HG02588 (cell line): Measurements from ENCODE around the gene THAP11.
"Not testable (repeated sequence)": the region's sequence is repeated elsewhere in the genome, so short reads cannot be mapped to it uniquely, and the experiment has no call there.

ENCODE experiments used
- ATAC-seq: cut with Tn5 transposase; IDR thresholded peaks from one replicate; pipeline ENCODE4 v1.9.1; 2021; ENCODE audit warnings: mild to moderate bottlenecking, moderate library complexity; ENCODE audit not compliant: unreplicated experiment

THAP11 gene

GRCh38 chr16:67834242-67834614 lies 7.9 kb upstream of the THAP11 start:
- ATAC-seq: no peak

- not testable (repeated sequence) for ATAC-seq
Observed at GRCh38 chr16:67837190-67837589, 4.9 kb upstream of the THAP11 start.

- ATAC-seq: no peak
Observed at GRCh38 chr16:67837811-67838210, 4.3 kb upstream of the THAP11 start.

GRCh38 chr16:67841198-67841815 lies 813 bp upstream of the THAP11 start:
- ATAC-seq: no peak

- ATAC-seq: peak; percentile 8
Observed at GRCh38 chr16:67842509-67843342, 606 bp downstream of the THAP11 start.

GRCh38 chr16:67843343-67843765 lies 1.2 kb downstream of the THAP11 start:
- ATAC-seq: no peak

DNA sequence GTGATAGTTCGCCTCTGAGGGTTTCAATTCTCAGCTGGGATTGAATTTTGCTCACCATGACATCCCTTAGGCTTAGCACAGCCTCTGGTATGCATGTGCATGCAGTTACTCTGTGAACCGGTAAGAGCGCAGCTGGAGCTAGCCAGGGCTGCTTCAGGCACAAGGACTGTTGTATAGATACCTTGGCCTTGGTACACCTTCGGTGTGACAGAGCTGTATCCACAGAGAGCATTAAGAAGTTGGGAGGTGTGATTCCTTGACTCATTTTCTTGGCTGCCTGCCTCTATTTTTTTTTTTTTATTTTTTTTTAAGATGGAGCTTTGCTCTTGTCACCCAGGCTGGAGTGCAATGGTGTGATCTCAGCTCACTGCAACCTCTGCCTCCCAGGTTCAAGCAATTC lies 2.4 kb downstream of the THAP11 start:
- no peak for ATAC-seq

DNA sequence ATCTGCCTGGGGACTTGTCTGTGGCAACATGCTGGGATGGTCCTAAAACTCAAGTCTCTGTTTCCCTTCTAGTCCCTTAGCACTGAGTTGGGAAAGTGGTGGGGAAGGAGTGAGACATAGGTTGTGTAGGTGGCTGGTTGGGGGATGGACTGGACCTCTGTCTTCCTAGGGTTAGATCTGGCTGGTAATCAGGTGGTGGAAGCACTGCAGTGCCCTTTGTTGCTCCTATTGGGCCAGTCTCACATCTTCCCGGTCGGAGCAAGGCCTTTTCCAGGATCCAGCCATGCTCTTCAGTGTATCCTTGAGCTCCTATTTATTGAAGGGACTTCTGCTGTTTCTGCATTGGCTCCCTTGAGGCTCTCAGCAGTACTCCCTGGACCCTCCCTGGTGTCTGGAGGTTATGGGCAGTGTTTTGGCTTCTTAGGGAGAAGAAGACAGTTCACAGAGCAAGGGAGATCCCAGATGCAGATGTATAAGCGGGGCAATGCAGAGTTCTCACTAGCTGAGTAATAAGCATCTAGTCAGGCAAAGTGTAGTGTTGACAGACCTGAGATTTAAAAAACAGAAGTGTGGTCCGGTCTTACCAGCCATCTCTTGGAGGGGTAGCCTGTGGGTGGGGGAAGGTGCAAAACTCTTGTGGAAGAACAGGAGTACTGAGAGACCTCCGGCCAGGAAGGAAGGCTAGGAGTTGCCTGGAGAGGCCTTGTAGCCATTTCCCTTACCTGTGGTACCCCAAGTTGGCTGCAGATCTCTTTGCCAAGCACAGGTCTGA lies 3.4 kb downstream of the THAP11 start:
- no peak for ATAC-seq

DNA sequence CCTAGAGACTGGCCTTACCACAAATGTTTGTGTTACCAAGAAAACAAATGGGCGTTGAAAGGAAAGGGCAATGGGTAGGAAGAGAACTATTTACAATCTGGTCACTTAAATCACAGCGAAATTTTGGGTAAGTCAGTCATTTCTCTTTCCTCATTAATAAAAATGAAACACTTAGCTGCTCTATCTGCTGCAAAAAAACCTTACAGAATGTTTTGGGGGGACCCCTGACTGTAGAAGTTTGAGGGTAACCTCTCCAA lies 3.9 kb downstream of the THAP11 start:
- ATAC-seq: no peak

GRCh38 chr16:67846320-67847063 lies 4.4 kb downstream of the THAP11 start, which contains the start of gene NUTF2:
Gene NUTF2 (plus strand): TSS chr16:67846933. CDS start chr16:67865131, 18,198 bp downstream.
- ATAC-seq: peak; percentile 56

GRCh38 chr16:67847064-67847861 lies 5.1 kb downstream of the THAP11 start, which contains the start of gene CENPT:
Gene CENPT (minus strand): TSS chr16:67847693. CDS start chr16:67833859, 13,834 bp downstream.
- ATAC-seq: peak; percentile 37

- no peak for ATAC-seq
Observed at GRCh38 chr16:67848118-67848517, 6.0 kb downstream of the THAP11 start.

- ATAC-seq: no peak
Observed at GRCh38 chr16:67853670-67854069, 11.6 kb downstream of the THAP11 start.

GRCh38 chr16:67855789-67856188 lies 13.7 kb downstream of the THAP11 start:
- ATAC-seq: no peak

DNA sequence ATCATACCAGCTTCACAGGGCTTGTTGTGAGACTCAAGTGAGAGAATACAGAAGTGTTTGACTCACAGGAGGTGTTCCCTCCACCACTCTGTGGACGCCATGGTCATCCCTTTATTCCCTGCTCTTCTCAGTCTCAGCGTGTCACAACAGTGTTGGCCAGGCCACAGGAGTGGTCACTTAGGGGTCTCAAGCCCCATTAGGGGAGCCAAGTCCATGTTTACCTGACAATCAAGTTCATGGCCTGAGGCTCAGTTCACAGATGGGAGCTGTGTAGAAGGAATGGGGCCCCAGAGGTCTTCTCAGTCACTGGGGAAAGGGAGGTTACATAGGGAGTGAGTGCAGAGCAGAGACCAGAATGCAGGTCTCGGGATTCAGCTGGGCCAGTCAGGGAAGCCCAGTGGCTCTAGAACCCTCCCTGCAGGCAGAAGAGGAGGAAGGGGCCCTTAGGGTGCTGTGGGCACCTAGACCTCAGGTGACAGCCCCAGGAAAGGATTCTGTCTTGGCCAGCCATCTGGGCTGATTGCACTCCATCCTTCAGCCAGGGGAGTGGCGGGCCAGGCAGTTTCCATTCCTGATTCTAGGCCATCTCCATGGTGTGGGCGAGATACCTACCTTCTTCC lies 14.9 kb downstream of the THAP11 start:
- ATAC-seq: no peak

GRCh38 chr16:67857547-67858233 lies 15.6 kb downstream of the THAP11 start:
- ATAC-seq: no peak

- no peak for ATAC-seq
Observed at GRCh38 chr16:67858500-67858899, 16.4 kb downstream of the THAP11 start.

DNA sequence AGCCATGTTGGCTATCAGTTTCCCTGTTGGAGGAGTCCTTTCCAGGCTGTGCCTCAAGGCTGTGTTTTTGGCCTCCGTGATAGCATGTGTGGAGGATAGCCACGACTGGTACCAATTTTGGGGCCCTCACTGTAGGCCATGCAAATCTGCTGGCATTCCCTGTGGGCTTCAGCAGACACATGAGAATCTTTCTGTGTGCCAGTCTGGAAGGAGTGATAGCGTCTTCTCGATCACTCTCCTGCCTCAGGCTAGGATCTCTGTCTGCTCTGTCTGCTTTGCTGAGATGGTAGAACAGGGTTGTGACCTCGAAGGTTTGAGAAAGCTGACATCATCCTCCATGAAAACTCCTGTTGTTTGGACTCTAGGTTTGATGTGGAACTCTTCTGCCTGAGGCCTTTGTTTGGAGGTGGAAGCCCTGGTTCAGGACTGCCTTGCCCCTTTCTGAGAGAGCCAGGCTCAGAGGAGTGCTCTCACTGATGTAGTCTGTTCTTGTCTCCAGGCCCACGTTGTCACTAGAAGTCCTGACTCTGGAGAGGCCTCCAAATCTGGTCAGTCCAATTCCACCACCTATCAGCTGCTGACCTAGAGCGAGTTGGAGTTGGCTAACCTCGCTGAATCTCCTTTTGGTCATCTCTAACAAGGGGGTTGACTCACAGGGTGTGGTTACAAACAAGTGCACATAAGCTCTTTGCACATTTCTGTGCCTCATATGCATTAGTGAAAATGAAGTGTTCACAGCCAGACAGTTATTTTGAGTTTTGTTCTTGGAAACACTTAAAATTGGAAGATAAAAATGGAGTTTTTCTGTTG lies 18.7 kb downstream of the THAP11 start:
- no peak for ATAC-seq
